Measurements from ENCODE around the gene GNA15.

GNA15 gene

DNA sequence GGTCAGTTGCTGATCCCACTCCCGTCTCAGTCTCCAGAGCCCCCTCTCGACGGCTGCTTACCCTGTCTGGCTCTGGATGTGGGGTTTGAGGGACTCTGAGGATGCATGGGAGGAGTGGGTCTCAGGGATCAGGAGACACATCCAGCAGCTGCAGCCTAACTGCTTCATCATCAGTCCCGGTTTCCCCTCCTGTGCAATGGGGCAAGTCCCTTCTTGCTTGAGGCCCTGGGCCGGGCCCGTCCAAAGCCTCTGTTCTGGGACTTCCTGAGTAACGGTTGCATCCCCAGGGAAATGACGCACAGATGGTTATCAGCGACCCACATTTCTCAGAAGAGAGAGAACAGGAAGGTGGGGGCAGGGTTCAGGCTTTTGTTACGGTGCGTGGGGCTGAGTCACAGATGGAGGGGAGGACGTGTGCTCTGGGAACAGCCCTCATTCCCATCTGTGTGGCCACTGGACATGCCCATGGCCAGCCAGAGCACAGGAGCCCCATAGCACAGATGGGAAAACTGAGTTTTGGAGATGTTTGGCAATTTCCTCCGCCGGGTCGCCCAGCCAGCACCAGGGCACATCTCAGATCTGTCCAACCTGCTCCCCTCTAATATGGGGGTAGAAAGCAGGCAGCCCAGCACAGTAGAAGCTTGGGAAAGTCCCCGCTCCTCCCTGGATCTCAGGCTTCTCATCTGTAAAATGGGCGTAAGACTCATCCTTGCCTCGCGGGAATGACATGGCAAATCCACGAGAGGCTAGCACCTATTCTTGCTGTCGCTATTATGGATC lies 19.3 kb downstream of the GNA15 start:
- no peak overlapping the region for H3K4me3 ChIP-seq (ENCODE audit: low read length)
- no peaks in the 10 kb centered on the region for H3K36me3 ChIP-seq (ENCODE audit: insufficient read depth, low read length)
- peaks cover 12% of the 10 kb centered on the region for H3K4me1 ChIP-seq (ENCODE audit: control insufficient read depth, insufficient read depth, low read length)
- H3K27me3 ChIP-seq (ENCODE audit: control insufficient read depth, insufficient read depth, low read length): peaks cover 5% of the 10 kb centered on the region
- peak overlapping the region; percentile 57 for H3K4me2 ChIP-seq (ENCODE audit: low read length)
- H3K9ac ChIP-seq (ENCODE audit: low read depth, low read length): peak overlapping the region; percentile 42
- no peaks in the 10 kb centered on the region for H3K9me3 ChIP-seq (replicated peaks; ENCODE audit: low read length)

DNA sequence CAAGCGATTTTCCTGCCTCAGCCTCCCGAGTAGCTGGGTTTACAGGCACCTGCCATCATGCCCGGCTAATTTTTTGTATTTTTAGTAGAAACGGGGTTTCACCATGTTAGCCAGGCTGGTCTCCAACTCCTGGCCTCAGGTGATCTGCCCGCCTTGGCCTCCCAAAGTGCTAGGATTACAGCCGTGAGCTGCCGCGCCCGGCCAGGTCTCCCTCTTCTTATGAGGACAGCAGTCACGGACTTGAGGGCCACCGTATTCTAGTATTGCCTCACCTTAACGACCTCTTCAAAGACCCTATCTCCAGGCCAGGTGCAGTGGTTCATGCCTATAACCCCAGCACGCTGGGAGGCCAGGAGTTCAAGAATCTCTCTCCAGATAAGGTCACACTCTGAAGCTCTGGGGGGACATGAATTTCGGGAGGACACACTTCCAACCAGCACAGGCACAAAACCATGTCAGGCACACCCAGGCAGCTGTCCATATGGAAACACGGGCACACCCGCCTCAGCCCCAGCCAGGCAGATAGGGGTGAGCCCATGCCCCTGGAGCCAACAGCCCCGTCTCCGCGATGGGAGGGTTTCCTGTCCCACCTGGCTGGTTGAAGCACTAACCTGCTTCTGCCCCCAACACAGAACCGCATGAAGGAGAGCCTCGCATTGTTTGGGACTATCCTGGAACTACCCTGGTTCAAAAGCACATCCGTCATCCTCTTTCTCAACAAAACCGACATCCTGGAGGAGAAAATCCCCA lies 21.4 kb downstream of the GNA15 start:
- Histone ChIP-seq H3K9ac (ENCODE audit: low read depth, low read length) (no peak overlapping the region), H3K4me1 (ENCODE audit: control insufficient read depth, insufficient read depth, low read length) (peaks cover 17% of the 10 kb centered on the region), H3K4me2 (ENCODE audit: low read length) (no peak overlapping the region), H3K36me3 (ENCODE audit: insufficient read depth, low read length) (no peaks in the 10 kb centered on the region), H3K27me3 (ENCODE audit: control insufficient read depth, insufficient read depth, low read length) (no peaks in the 10 kb centered on the region), H3K9me3 (replicated peaks; ENCODE audit: low read length) (no peaks in the 10 kb centered on the region), H3K4me3 (ENCODE audit: low read length) (no peak overlapping the region)

DNA sequence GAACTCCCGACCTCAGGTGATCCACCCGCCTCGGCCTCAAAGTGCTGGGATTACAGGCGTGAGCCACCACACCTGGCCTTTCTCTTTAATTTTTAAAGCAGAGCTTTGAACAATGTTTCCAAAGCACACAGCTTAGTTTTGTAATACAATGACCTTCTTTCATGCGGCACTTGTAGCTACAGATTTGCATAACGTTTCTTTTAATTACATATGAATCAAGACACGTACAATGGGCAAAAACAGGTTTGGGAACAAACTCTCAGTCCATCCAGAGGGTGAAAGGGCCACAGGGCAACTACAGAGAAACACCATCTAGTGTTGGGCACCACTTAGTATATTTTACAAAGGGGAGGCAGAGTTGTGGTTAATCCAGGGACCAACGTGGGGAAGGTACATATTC lies 23.7 kb downstream of the GNA15 start:
- no peaks in the 10 kb centered on the region for H3K36me3 ChIP-seq (ENCODE audit: insufficient read depth, low read length)
- H3K4me2 ChIP-seq (ENCODE audit: low read length): no peak overlapping the region
- H3K27me3 ChIP-seq (ENCODE audit: control insufficient read depth, insufficient read depth, low read length): no peaks in the 10 kb centered on the region
- peaks cover 14% of the 10 kb centered on the region for H3K4me1 ChIP-seq (ENCODE audit: control insufficient read depth, insufficient read depth, low read length)
- no peak overlapping the region for H3K4me3 ChIP-seq (ENCODE audit: low read length)
- no peaks in the 10 kb centered on the region for H3K9me3 ChIP-seq (replicated peaks; ENCODE audit: low read length)
- H3K9ac ChIP-seq (ENCODE audit: low read depth, low read length): no peak overlapping the region

DNA sequence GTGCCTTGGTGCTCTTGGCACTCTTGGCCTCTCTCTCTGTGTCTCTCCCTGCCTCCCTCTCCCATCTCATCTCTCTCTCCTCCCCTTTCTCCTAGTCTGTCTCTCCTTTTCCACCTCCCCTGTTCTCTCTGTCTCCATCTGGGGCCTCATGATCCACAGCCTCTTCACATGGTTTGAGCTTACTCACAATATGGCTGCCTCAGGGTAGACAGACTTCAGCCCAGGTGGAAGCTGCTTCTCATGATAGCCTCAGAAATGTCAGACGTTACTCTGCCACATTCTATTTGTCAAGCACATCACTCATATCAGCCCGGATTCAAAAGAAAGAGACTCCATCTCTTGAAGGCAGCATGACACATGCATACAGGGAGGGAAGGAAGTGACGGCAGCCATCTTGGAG lies 24.4 kb downstream of the GNA15 start:
- Histone ChIP-seq H3K4me2 (ENCODE audit: low read length) (no peak overlapping the region), H3K36me3 (ENCODE audit: insufficient read depth, low read length) (no peaks in the 10 kb centered on the region), H3K4me1 (ENCODE audit: control insufficient read depth, insufficient read depth, low read length) (peaks cover 8% of the 10 kb centered on the region), H3K4me3 (ENCODE audit: low read length) (no peak overlapping the region), H3K27me3 (ENCODE audit: control insufficient read depth, insufficient read depth, low read length) (no peaks in the 10 kb centered on the region), H3K9ac (ENCODE audit: low read depth, low read length) (no peak overlapping the region), H3K9me3 (replicated peaks; ENCODE audit: low read length) (no peaks in the 10 kb centered on the region)

DNA sequence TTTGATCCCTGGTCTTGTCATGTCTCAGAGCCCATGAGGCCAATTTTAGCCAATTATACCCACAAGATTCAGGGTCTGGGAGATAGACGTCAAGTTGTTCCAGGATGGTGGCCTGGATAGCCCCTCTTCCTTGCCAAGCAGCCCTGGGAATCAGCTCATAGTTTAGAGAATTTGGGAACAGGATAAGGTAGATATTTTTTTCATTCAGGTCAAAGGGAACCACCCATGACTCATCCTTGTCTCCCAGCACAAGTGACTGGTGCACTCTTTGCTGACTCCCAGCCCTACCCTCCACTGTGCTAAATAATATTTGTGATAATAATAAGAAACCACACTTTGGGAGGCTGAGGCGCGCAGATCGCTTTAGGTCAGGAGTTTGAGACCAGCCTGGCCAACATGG lies 25.6 kb downstream of the GNA15 start:
- H3K9me3 ChIP-seq (replicated peaks; ENCODE audit: low read length): no peaks in the 10 kb centered on the region
- H3K4me1 ChIP-seq (ENCODE audit: control insufficient read depth, insufficient read depth, low read length): peaks cover 4% of the 10 kb centered on the region
- H3K36me3 ChIP-seq (ENCODE audit: insufficient read depth, low read length): no peaks in the 10 kb centered on the region
- H3K4me3 ChIP-seq (ENCODE audit: low read length): no peak overlapping the region
- H3K9ac ChIP-seq (ENCODE audit: low read depth, low read length): no peak overlapping the region
- no peak overlapping the region for H3K4me2 ChIP-seq (ENCODE audit: low read length)
- H3K27me3 ChIP-seq (ENCODE audit: control insufficient read depth, insufficient read depth, low read length): no peaks in the 10 kb centered on the region

DNA sequence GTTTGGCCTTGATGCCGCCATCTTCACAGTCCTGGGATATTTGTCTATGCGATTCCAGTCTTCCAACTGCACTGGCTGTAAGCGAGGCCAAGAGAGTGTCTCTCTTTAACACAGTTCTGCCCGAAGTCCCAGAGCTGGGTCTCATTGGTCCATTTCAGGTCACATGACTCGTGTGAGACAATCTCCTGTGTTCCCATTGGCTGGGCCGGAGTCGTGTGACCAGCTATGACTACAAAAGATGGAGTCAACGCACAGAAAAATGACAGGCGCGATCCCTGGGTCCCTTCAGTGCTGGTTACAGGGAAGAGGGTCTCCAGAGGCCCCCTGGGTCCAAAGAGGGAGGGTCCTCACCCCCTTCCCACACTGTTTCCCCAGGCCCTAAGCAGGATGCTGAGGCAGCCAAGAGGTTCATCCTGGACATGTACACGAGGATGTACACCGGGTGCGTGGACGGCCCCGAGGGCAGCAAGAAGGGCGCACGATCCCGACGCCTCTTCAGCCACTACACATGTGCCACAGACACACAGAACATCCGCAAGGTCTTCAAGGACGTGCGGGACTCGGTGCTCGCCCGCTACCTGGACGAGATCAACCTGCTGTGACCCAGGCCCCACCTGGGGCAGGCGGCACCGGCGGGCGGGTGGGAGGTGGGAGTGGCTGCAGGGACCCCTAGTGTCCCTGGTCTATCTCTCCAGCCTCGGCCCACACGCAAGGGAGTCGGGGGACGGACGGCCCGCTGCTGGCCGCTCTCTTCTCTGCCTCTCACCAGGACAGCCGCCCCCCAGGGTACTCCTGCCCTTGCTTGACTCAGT lies 26.8 kb downstream of the GNA15 start:
- H3K9ac ChIP-seq (ENCODE audit: low read depth, low read length): no peak overlapping the region
- H3K27me3 ChIP-seq (ENCODE audit: control insufficient read depth, insufficient read depth, low read length): no peaks in the 10 kb centered on the region
- H3K9me3 ChIP-seq (replicated peaks; ENCODE audit: low read length): no peaks in the 10 kb centered on the region
- H3K4me1 ChIP-seq (ENCODE audit: control insufficient read depth, insufficient read depth, low read length): peaks cover 4% of the 10 kb centered on the region
- no peak overlapping the region for H3K4me3 ChIP-seq (ENCODE audit: low read length)
- no peak overlapping the region for H3K4me2 ChIP-seq (ENCODE audit: low read length)
- no peaks in the 10 kb centered on the region for H3K36me3 ChIP-seq (ENCODE audit: insufficient read depth, low read length)

DNA sequence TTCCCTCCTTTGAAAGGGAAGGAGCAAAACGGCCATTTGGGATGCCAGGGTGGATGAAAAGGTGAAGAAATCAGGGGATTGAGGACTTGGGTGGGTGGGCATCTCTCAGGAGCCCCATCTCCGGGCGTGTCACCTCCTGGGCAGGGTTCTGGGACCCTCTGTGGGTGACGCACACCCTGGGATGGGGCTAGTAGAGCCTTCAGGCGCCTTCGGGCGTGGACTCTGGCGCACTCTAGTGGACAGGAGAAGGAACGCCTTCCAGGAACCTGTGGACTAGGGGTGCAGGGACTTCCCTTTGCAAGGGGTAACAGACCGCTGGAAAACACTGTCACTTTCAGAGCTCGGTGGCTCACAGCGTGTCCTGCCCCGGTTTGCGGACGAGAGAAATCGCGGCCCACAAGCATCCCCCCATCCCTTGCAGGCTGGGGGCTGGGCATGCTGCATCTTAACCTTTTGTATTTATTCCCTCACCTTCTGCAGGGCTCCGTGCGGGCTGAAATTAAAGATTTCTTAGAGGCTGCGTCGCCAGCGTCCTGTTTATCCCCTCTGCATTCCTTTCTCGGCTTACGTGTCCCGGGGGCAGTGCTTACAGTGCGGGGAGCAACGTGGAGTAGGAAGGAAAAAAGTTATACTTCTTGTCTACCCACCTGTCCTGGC lies 27.5 kb downstream of the GNA15 start:
- H3K4me1 ChIP-seq (ENCODE audit: control insufficient read depth, insufficient read depth, low read length): peaks cover 4% of the 10 kb centered on the region
- no peaks in the 10 kb centered on the region for H3K27me3 ChIP-seq (ENCODE audit: control insufficient read depth, insufficient read depth, low read length)
- peak overlapping the region; percentile 58 for H3K4me2 ChIP-seq (ENCODE audit: low read length)
- no peak overlapping the region for H3K9ac ChIP-seq (ENCODE audit: low read depth, low read length)
- H3K4me3 ChIP-seq (ENCODE audit: low read length): no peak overlapping the region
- H3K36me3 ChIP-seq (ENCODE audit: insufficient read depth, low read length): no peaks in the 10 kb centered on the region
- no peaks in the 10 kb centered on the region for H3K9me3 ChIP-seq (replicated peaks; ENCODE audit: low read length)

DNA sequence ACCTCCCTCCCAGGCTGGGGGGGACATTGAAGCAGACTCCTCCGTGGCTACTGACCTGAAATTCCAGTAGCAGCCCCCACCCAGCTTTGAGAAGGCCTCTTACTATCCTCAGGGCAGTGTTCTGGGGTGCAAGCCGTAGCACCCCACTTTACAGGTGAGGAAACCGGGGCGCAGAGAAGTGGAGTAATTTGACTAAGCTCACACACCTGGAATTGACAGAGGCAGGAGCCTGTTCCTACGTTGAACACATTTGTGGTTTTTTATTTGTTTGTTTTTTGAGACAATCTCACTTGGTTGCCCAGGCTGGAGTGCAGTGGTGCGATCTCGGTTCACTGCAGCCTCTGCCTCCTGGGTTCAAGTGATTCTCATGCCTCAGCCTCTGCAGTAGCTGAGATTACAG lies 28.1 kb downstream of the GNA15 start:
- Histone ChIP-seq H3K9ac (ENCODE audit: low read depth, low read length) (no peak overlapping the region), H3K9me3 (replicated peaks; ENCODE audit: low read length) (no peaks in the 10 kb centered on the region), H3K4me1 (ENCODE audit: control insufficient read depth, insufficient read depth, low read length) (peaks cover 4% of the 10 kb centered on the region), H3K36me3 (ENCODE audit: insufficient read depth, low read length) (no peaks in the 10 kb centered on the region), H3K4me3 (ENCODE audit: low read length) (no peak overlapping the region), H3K4me2 (ENCODE audit: low read length) (no peak overlapping the region), H3K27me3 (ENCODE audit: control insufficient read depth, insufficient read depth, low read length) (no peaks in the 10 kb centered on the region)

DNA sequence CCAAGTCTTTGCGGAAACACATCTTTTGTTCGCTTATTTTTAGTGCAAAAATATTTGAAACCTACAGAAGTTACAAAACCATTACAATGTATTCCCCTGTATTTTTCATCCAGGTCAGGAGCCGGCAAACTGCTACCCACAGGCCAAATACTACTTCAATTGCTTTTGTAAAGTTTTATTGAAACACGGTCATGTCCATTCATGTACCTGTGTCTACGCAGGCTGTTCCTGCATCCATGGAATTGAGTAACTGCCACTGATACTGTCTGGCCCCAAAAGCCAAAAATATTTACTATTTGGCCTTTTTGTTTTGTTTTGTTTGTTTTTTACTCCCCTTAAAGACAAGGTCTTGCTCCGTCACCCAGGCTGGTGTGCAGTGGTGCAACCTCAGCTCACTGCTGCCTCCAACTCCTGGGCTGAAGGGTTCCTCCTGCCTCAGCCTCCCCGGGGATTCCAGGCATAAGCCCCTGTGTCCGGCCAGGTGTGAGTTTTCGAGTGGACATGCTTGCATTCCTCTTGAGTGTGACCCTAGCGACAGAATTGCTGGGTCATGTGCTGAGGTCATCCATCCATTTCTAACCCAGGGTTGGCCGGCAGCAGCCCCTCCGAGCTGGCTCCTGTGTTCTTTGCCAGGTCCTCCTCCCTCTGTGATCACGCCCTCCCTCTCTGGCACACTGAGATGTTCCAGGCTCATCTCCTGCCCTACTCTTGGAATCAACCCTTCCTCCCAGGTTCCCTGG lies 31.9 kb downstream of the GNA15 start:
- no peak overlapping the region for H3K4me2 ChIP-seq (ENCODE audit: low read length)
- no peak overlapping the region for H3K9ac ChIP-seq (ENCODE audit: low read depth, low read length)
- H3K4me3 ChIP-seq (ENCODE audit: low read length): no peak overlapping the region
- H3K4me1 ChIP-seq (ENCODE audit: control insufficient read depth, insufficient read depth, low read length): no peaks in the 10 kb centered on the region
- H3K9me3 ChIP-seq (replicated peaks; ENCODE audit: low read length): no peaks in the 10 kb centered on the region
- no peaks in the 10 kb centered on the region for H3K36me3 ChIP-seq (ENCODE audit: insufficient read depth, low read length)
- peaks cover 7% of the 10 kb centered on the region for H3K27me3 ChIP-seq (ENCODE audit: control insufficient read depth, insufficient read depth, low read length)

DNA sequence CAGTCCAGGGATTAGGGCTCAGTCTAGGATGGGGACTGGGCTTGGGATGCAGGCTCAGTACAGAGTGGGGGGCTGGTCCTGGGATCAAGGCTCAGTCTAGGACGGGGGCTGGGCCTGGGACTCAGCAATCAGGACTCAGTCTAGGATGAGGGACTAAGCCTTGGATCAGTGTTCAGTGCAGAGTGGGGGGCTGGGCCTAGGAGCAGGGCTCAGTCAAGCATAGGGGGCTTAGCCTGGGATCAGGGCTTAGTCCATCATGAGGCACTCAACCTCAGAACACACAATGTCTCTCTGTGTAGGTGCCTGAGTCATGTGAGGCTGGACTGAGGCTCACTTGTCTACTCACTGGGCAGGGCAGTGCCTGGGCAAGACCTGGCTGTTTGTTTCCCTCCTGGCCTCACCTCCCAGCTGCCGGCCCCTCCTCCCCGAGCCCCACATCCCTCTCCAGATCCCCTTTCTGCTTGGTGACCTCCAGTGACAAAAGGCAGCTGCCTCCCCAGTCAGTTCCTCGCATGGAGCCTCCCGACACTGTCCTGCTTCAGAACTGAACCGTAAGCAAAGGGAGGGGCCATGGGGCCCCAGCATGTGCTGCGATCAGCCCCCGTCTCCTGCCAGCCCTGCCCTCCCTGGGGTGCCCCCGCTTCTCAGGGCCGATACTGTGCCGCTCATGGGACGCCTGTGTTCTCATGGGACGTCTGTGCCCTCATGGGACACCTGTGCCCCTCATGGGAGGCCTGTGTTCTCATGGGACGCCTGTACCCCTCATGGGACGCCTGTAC lies 36.2 kb downstream of the GNA15 start:
- H3K4me3 ChIP-seq (ENCODE audit: low read length): no peak overlapping the region
- H3K4me1 ChIP-seq (ENCODE audit: control insufficient read depth, insufficient read depth, low read length): peaks cover 12% of the 10 kb centered on the region
- no peaks in the 10 kb centered on the region for H3K36me3 ChIP-seq (ENCODE audit: insufficient read depth, low read length)
- H3K9me3 ChIP-seq (replicated peaks; ENCODE audit: low read length): no peaks in the 10 kb centered on the region
- H3K4me2 ChIP-seq (ENCODE audit: low read length): no peak overlapping the region
- H3K9ac ChIP-seq (ENCODE audit: low read depth, low read length): no peak overlapping the region
- H3K27me3 ChIP-seq (ENCODE audit: control insufficient read depth, insufficient read depth, low read length): peaks cover 7% of the 10 kb centered on the region
